Thyroid gland (tissue), 4 donors: Measurements from ENCODE around the gene CXCR2.

Experiments
- POLR2A ChIP-seq, 2 donors: fragments of 450-650 bp; IDR thresholded peaks; one replicate each; pipeline ENCODE4 v1.6.1; 2017; ENCODE audit warnings: antibody characterized with exemption in 2 of 2, mild to moderate bottlenecking in 2 of 2, moderate library complexity in 1 of 2
- TF ChIP-seq, protein P1 (sequence below), 6 experiments: fragments of 200-600 bp in 3 of 6; fragments of 450-650 bp in 3 of 6; sonication (generic) in 3 of 6; IDR thresholded peaks; one replicate each; pipeline ENCODE4 v1.5.1; 2016 to 2019; ENCODE audit warnings: antibody characterized with exemption in 6 of 6, mild to moderate bottlenecking in 2 of 6, inconsistent platforms in 1 of 6, moderate library complexity in 1 of 6

DNA sequence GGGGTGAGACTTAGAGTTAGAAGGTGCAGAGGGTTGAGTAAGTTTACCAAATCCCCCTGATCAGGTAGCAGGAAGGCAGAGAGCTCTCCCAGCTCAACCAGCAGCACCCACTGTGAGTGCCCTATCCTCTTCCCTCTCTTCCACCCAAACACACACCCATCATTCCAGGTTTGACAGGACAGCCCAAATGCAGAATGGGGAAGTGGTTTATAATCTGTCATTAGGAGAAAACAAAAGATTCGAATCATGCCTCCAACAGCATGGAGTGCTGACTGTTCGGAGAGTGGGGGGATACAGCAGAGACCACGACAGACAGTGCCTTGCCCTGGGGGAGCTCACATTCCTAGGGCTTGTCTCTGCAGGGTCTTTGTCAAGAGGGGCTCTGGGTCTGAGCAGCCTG is 11.7 kb downstream of the CXCR2 start:
- no peak for TF ChIP-seq POLR2A (IDR thresholded peaks at IDR 0.05)
- TF ChIP-seq, protein P1, sequence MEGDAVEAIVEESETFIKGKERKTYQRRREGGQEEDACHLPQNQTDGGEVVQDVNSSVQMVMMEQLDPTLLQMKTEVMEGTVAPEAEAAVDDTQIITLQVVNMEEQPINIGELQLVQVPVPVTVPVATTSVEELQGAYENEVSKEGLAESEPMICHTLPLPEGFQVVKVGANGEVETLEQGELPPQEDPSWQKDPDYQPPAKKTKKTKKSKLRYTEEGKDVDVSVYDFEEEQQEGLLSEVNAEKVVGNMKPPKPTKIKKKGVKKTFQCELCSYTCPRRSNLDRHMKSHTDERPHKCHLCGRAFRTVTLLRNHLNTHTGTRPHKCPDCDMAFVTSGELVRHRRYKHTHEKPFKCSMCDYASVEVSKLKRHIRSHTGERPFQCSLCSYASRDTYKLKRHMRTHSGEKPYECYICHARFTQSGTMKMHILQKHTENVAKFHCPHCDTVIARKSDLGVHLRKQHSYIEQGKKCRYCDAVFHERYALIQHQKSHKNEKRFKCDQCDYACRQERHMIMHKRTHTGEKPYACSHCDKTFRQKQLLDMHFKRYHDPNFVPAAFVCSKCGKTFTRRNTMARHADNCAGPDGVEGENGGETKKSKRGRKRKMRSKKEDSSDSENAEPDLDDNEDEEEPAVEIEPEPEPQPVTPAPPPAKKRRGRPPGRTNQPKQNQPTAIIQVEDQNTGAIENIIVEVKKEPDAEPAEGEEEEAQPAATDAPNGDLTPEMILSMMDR (IDR thresholded peaks at IDR 0.05): no peak
